ENCODE results near the gene PPP6R2.

The PPP6R2 gene

GRCh38 chr22:50467341-50467740 lies 124.2 kb downstream of the PPP6R2 start:
- no peak for TF ChIP-seq JUND (IDR thresholded peaks at IDR 0.05; ENCODE audit: low read depth)
- in situ Hi-C loops (cut with HindIII; ENCODE audit: low pct_unique_long_range_greater_than_20kb, low sequenced_read_pairs), result no loop called here
- DNase-seq (ENCODE audit: low read depth in 1 of 2, low spot score in 1 of 2), result no peak

- no peak for TF ChIP-seq JUND (IDR thresholded peaks at IDR 0.05; ENCODE audit: low read depth)
- in situ Hi-C loops (cut with HindIII; ENCODE audit: low pct_unique_long_range_greater_than_20kb, low sequenced_read_pairs), result no loop called here
- DNase-seq (ENCODE audit: low read depth in 1 of 2, low spot score in 1 of 2), result no peak
Measured at GRCh38 chr22:50467773-50468440, 124.8 kb downstream of the PPP6R2 start.

- no peak for TF ChIP-seq JUND (IDR thresholded peaks at IDR 0.05; ENCODE audit: low read depth)
- no peak for DNase-seq (ENCODE audit: low read depth in 1 of 2, low spot score in 1 of 2)
- in situ Hi-C loops (cut with HindIII; ENCODE audit: low pct_unique_long_range_greater_than_20kb, low sequenced_read_pairs), result no loop called here
Measured at GRCh38 chr22:50468626-50469025, 125.5 kb downstream of the PPP6R2 start.

- in situ Hi-C loops (cut with HindIII; ENCODE audit: low pct_unique_long_range_greater_than_20kb, low sequenced_read_pairs), result no loop called here
- no peak for DNase-seq (ENCODE audit: low read depth in 1 of 2, low spot score in 1 of 2)
- TF ChIP-seq JUND (IDR thresholded peaks at IDR 0.05; ENCODE audit: low read depth), result no peak
Measured at GRCh38 chr22:50469377-50470305, 126.5 kb downstream of the PPP6R2 start.

- no peak for TF ChIP-seq JUND (IDR thresholded peaks at IDR 0.05; ENCODE audit: low read depth)
- DNase-seq (ENCODE audit: low read depth in 1 of 2, low spot score in 1 of 2), result peak in 1 of 2 experiments; percentile 55
Measured at GRCh38 chr22:50470491-50470890, 127.4 kb downstream of the PPP6R2 start.

GRCh38 chr22:50471197-50471847 lies 128.2 kb downstream of the PPP6R2 start:
- DNase-seq (ENCODE audit: low read depth in 1 of 2, low spot score in 1 of 2), result no peak
- in situ Hi-C loops (cut with HindIII; ENCODE audit: low pct_unique_long_range_greater_than_20kb, low sequenced_read_pairs), result no loop called here
- no peak for TF ChIP-seq JUND (IDR thresholded peaks at IDR 0.05; ENCODE audit: low read depth)

More at GRCh38 chr22:50470491-50470890, 127.4 kb downstream of the PPP6R2 start:
- in situ Hi-C loops (cut with HindIII; ENCODE audit: low pct_unique_long_range_greater_than_20kb, low sequenced_read_pairs), result no loop called here

GRCh38 chr22:50471962-50472361 lies 128.8 kb downstream of the PPP6R2 start:
- DNase-seq (ENCODE audit: low read depth in 1 of 2, low spot score in 1 of 2), result no peak
- no peak for TF ChIP-seq JUND (IDR thresholded peaks at IDR 0.05; ENCODE audit: low read depth)
- in situ Hi-C loops (cut with HindIII; ENCODE audit: low pct_unique_long_range_greater_than_20kb, low sequenced_read_pairs), result no loop called here

GRCh38 chr22:50473088-50473487 lies 130.0 kb downstream of the PPP6R2 start:
- in situ Hi-C loops (cut with HindIII; ENCODE audit: low pct_unique_long_range_greater_than_20kb, low sequenced_read_pairs), result no loop called here

GRCh38 chr22:50473855-50474671 lies 130.9 kb downstream of the PPP6R2 start:
- DNase-seq (ENCODE audit: low read depth in 1 of 2, low spot score in 1 of 2), result peak; percentile 34 to 69
- in situ Hi-C loops (cut with HindIII; ENCODE audit: low pct_unique_long_range_greater_than_20kb, low sequenced_read_pairs), result no loop called here
- TF ChIP-seq JUND (IDR thresholded peaks at IDR 0.05; ENCODE audit: low read depth), result no peak

More at GRCh38 chr22:50473088-50473487, 130.0 kb downstream of the PPP6R2 start:
- no peak for TF ChIP-seq JUND (IDR thresholded peaks at IDR 0.05; ENCODE audit: low read depth)
- peak in 1 of 2 experiments; percentile 38 for DNase-seq (ENCODE audit: low read depth in 1 of 2, low spot score in 1 of 2)

GRCh38 chr22:50474710-50475651 lies 131.9 kb downstream of the PPP6R2 start, which contains the start of gene SBF1:
Gene SBF1 (minus strand): TSS chr22:50475035. CDS start chr22:50474840, 195 bp downstream.
- peak; percentile 89 to 95 for DNase-seq (ENCODE audit: low read depth in 1 of 2, low spot score in 1 of 2)
- in situ Hi-C loops (cut with HindIII; ENCODE audit: low pct_unique_long_range_greater_than_20kb, low sequenced_read_pairs), result no loop called here
- TF ChIP-seq JUND (IDR thresholded peaks at IDR 0.05; ENCODE audit: low read depth), result no peak

- TF ChIP-seq JUND (IDR thresholded peaks at IDR 0.05; ENCODE audit: low read depth), result no peak
- in situ Hi-C loops (cut with HindIII; ENCODE audit: low pct_unique_long_range_greater_than_20kb, low sequenced_read_pairs), result no loop called here
Measured at GRCh38 chr22:50475652-50476002, 132.5 kb downstream of the PPP6R2 start.

More at GRCh38 chr22:50475652-50476002, 132.5 kb downstream of the PPP6R2 start:
- DNase-seq (ENCODE audit: low read depth in 1 of 2, low spot score in 1 of 2), result no peak

Measured in T47D (cell line).